Neural cell (in vitro differentiated cells): ENCODE results near the gene ZC3H12A.

Experiments
- CTCF ChIP-seq: fragments of 450-650 bp; IDR thresholded peaks from 2 replicates; pipeline ENCODE4 v1.5.1; 2014; ENCODE audit warnings: antibody characterized with exemption, mild to moderate bottlenecking, moderate library complexity; ENCODE audit not compliant: poor library complexity, severe bottlenecking
- REST ChIP-seq: IDR thresholded peaks from 2 replicates; pipeline ENCODE4 v1.6.1; 2012; ENCODE audit warnings: borderline replicate concordance
- SMC3 ChIP-seq: fragments of 450-650 bp; conservative IDR thresholded peaks from 2 replicates; pipeline ENCODE4 v1.6.1; 2014; ENCODE audit warnings: antibody characterized with exemption, mild to moderate bottlenecking, moderate library complexity; ENCODE audit not compliant: poor library complexity

GRCh38 chr1:37437087-37437486, 37.3 kb upstream of the ZC3H12A start:
- TF ChIP-seq SMC3 (no peak), CTCF (no peak), REST (no peak)
